NCI-H82 treated with DMSO at 0.1 percent for 48 hours (cell line): Measurements from ENCODE around the gene GPC5.

Source experiments
- DNase-seq: peaks from one replicate; lab custom pipeline; 2025; ENCODE audit not compliant: unreplicated experiment; lab: John Stamatoyannopoulos, UW

The GPC5 gene

GRCh38 chr13:91534996-91535395 is 136.6 kb downstream of the GPC5 start:
- no peak for DNase-seq

GRCh38 chr13:91537376-91537775 is 139.0 kb downstream of the GPC5 start:
- DNase-seq = no peak

- DNase-seq = no peak
These were observed 141.1 kb downstream of the GPC5 start for GRCh38 chr13:91539286-91540157.

GRCh38 chr13:91540158-91540736 is 141.8 kb downstream of the GPC5 start:
- DNase-seq = no peak

GRCh38 chr13:91544723-91545122 is 146.3 kb downstream of the GPC5 start:
- no peak for DNase-seq

GRCh38 chr13:91546900-91547299 is 148.5 kb downstream of the GPC5 start:
- no peak for DNase-seq

GRCh38 chr13:91553584-91553983 is 155.2 kb downstream of the GPC5 start:
- DNase-seq = no peak

- no peak for DNase-seq
These were observed 155.7 kb downstream of the GPC5 start for GRCh38 chr13:91554101-91554500.

- DNase-seq = no peak
These were observed 159.1 kb downstream of the GPC5 start for GRCh38 chr13:91557328-91558090.

- no peak for DNase-seq
These were observed 165.4 kb downstream of the GPC5 start for GRCh38 chr13:91563799-91564198.

GRCh38 chr13:91564396-91564795 is 166.0 kb downstream of the GPC5 start:
- no peak for DNase-seq

- no peak for DNase-seq
These were observed 166.9 kb downstream of the GPC5 start for GRCh38 chr13:91565296-91565695.

GRCh38 chr13:91567485-91568207 is 169.2 kb downstream of the GPC5 start:
- no peak for DNase-seq

- no peak for DNase-seq
These were observed 173.3 kb downstream of the GPC5 start for GRCh38 chr13:91571681-91572080.

GRCh38 chr13:91572439-91572838 is 174.0 kb downstream of the GPC5 start:
- no peak for DNase-seq

- no peak for DNase-seq
These were observed 174.7 kb downstream of the GPC5 start for GRCh38 chr13:91572944-91573598.

- no peak for DNase-seq
These were observed 176.3 kb downstream of the GPC5 start for GRCh38 chr13:91574766-91575165.

- DNase-seq = no peak
These were observed 178.2 kb downstream of the GPC5 start for GRCh38 chr13:91576590-91576989.

- no peak for DNase-seq
These were observed 180.9 kb downstream of the GPC5 start for GRCh38 chr13:91579320-91579719.

GRCh38 chr13:91580749-91581148 is 182.3 kb downstream of the GPC5 start:
- DNase-seq = no peak

- DNase-seq = no peak
These were observed 188.2 kb downstream of the GPC5 start for GRCh38 chr13:91586609-91587008.
